ENCODE results near the gene MAPK7. TPM values are rescaled to one million over a fixed set of nuclear protein-coding genes. Genes with fewer than 3 reads are reported as not detected.

Gene MAPK7
- total and polyA plus RNA-seq, 2 of the 8 experiments (the other 6 are each of a cell fraction or from before 2014, with no cell fraction given), result 15.2 to 28.1 TPM

DNA sequence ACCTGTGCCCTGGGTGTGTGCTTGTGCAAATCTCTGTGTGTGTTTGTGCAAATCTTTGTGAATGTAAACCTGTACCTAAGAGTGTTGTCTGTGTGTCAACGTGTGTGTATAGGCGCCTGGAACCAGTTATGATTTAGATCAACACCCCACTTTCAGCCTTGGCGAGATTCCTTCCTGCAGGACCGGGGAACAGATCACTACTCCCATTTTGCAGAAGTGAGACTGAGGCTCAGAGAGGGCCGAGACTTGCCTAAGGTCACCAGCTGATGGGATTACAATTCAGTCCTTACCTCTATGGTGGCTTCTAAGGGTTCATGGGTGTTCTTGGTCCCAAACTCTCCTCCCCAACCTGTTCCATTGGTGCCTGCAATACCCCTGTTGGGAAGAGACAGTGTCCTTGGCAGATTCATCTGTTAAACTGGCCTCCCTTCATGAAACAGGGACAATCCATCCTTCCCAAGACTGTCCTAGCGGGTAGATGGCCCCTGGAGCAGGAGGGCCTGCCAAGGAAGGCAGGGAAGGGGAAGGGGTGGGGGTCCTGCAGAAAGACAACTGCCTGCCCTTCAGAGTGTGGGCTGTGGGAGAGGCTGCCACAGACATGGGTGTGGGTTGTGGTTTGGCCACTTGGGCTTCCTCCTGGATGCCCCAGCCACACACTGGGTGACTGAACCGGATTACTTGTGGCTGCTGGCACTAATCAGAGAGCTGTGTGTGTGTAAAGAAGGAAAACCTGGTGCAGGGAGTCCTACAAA is 6.9 kb upstream of the MAPK7 start (continued):
- no peak for TF ChIP-seq RAD21 (IDR thresholded peaks at IDR 0.05 in 1 of 2, conservative IDR thresholded peaks at IDR 0.05 in 1 of 2; ENCODE audit: low read depth in 2 of 2, low read length in 2 of 2)
- TF ChIP-seq ZNF274 (IDR thresholded peaks at IDR 0.05; ENCODE audit: borderline replicate concordance, extremely low read depth, low read length), result no peak
- TF ChIP-seq CEBPB (IDR thresholded peaks at IDR 0.05; ENCODE audit: low read depth, low read length), result no peak

Data from H1 (cell line).